GM23338 (cell line): ENCODE results near the gene ROBO1. TPM values are rescaled to one million over a fixed set of nuclear protein-coding genes. Genes with fewer than 3 reads are reported as not detected.

ENCODE experiments used
- ATAC-seq: fragments of 200-7000 bp; cut with Tn5 transposase; 3 replicates; pipeline ENCODE4 v1.9.1; 2020
- DNase-seq: peaks from one replicate; pipeline ENCODE4 v3.0.0-alpha.2; 2015; ENCODE audit warnings: low spot score
- H2AFZ ChIP-seq: fragments of 200-600 bp; sonication (generic); 2 replicates; pipeline ENCODE4 v1.8.0; 2016; ENCODE audit warnings: antibody characterized with exemption, mild to moderate bottlenecking, moderate library complexity
- H3F3A ChIP-seq: fragments of 200-600 bp; sonication (generic); replicated peaks from 2 replicates; pipeline ENCODE4 v1.8.0; 2017; ENCODE audit warnings: antibody characterized with exemption, mixed run types, low read depth
- H3K27ac ChIP-seq: fragments of 200-600 bp; sonication (generic); 2 replicates; pipeline ENCODE4 v1.6.1; 2016; ENCODE audit warnings: low read depth
- H3K27me3 ChIP-seq: fragments of 200-600 bp; sonication (generic); 2 replicates; pipeline ENCODE4 v1.8.0; 2016; ENCODE audit warnings: mild to moderate bottlenecking, mixed run types, moderate library complexity; ENCODE audit not compliant: insufficient read depth
- H3K36me3 ChIP-seq: fragments of 200-600 bp; sonication (generic); 2 replicates; pipeline ENCODE4 v1.8.0; 2016; ENCODE audit warnings: mild to moderate bottlenecking; ENCODE audit not compliant: insufficient read depth
- H3K4me1 ChIP-seq: fragments of 200-600 bp; sonication (generic); 2 replicates; pipeline ENCODE4 v1.8.0; 2016; ENCODE audit warnings: mild to moderate bottlenecking, moderate library complexity; ENCODE audit not compliant: insufficient read depth
- H3K4me2 ChIP-seq: fragments of 200-600 bp; sonication (generic); 2 replicates; pipeline ENCODE4 v1.7.1; 2017; ENCODE audit warnings: mixed run types
- H3K4me3 ChIP-seq: fragments of 200-600 bp; sonication (generic); 2 replicates; pipeline ENCODE4 v1.6.1; 2016; ENCODE audit warnings: mixed run types
- H3K79me2 ChIP-seq: fragments of 200-600 bp; sonication (generic); replicated peaks from 2 replicates; pipeline ENCODE4 v1.8.0; 2017; ENCODE audit warnings: mild to moderate bottlenecking; ENCODE audit not compliant: insufficient read depth
- H3K9me2 ChIP-seq: fragments of 200-600 bp; sonication (generic); 2 replicates; pipeline ENCODE4 v1.8.0; 2017; ENCODE audit not compliant: insufficient read depth
- H4K20me1 ChIP-seq: fragments of 200-600 bp; sonication (generic); replicated peaks from 2 replicates; pipeline ENCODE4 v1.8.0; 2017; ENCODE audit warnings: mild to moderate bottlenecking; ENCODE audit not compliant: insufficient read depth
- H3K27ac Mint-ChIP-seq: 2 replicates; pipeline ENCODE4 v1.8.0; 2020; ENCODE audit warnings: inconsistent platforms, mild to moderate bottlenecking, moderate library complexity, mixed read lengths
- H3K27me3 Mint-ChIP-seq: 3 replicates; pipeline ENCODE4 v1.8.0; 2022; ENCODE audit warnings: low read depth, mild to moderate bottlenecking, moderate library complexity, mixed read lengths, inconsistent platforms; ENCODE audit not compliant: insufficient read depth, poor library complexity
- H3K36me3 Mint-ChIP-seq: 3 replicates; pipeline ENCODE4 v1.8.0; 2021; ENCODE audit warnings: low read depth, mild to moderate bottlenecking, inconsistent platforms, moderate library complexity, mixed read lengths
- H3K4me1 Mint-ChIP-seq: 3 replicates; pipeline ENCODE4 v1.8.0; 2020; ENCODE audit warnings: mild to moderate bottlenecking, inconsistent platforms, mixed read lengths
- H3K4me3 Mint-ChIP-seq: 3 replicates; pipeline ENCODE4 v1.8.0; 2021; ENCODE audit warnings: moderate library complexity, mild to moderate bottlenecking, inconsistent platforms, mixed read lengths
- H3K9me3 Mint-ChIP-seq: 3 replicates; pipeline ENCODE4 v1.8.0; 2020; ENCODE audit warnings: moderate library complexity, mild to moderate bottlenecking, inconsistent platforms, mixed read lengths
- CREB1 ChIP-seq: fragments of 250-450 bp; sonication (Bioruptor Pico); IDR thresholded peaks from 2 replicates; pipeline ENCODE4 v1.5.0; 2020; ENCODE audit warnings: low read depth, mild to moderate bottlenecking, moderate library complexity
- EZH2 ChIP-seq: fragments of 200-600 bp; sonication (generic); IDR thresholded peaks from one replicate; pipeline ENCODE4 v1.8.0; 2017; ENCODE audit warnings: antibody characterized with exemption, mild to moderate bottlenecking, low read depth; ENCODE audit not compliant: unreplicated experiment
- EZH2phosphoT487 ChIP-seq: fragments of 200-600 bp; sonication (generic); IDR thresholded peaks from one replicate; pipeline ENCODE4 v1.8.1; 2018; ENCODE audit warnings: antibody characterized with exemption; ENCODE audit not compliant: unreplicated experiment
- JUNB ChIP-seq: IDR thresholded peaks from one replicate; pipeline ENCODE4 v1.6.1; 2016; ENCODE audit warnings: antibody characterized with exemption; ENCODE audit not compliant: unreplicated experiment
- NANOG ChIP-seq: IDR thresholded peaks from 2 replicates; pipeline ENCODE4 v1.6.1; 2016; ENCODE audit warnings: antibody characterized with exemption, borderline replicate concordance
- POLR2AphosphoS5 ChIP-seq: IDR thresholded peaks from 2 replicates; pipeline ENCODE4 v1.6.1; 2016; ENCODE audit warnings: antibody characterized with exemption, low read depth
- STAT1 ChIP-seq: IDR thresholded peaks from one replicate; pipeline ENCODE4 v1.6.1; 2016; ENCODE audit warnings: antibody characterized with exemption; ENCODE audit not compliant: unreplicated experiment
- ZNF114 ChIP-seq: fragments of 250-450 bp; sonication (Bioruptor Pico); IDR thresholded peaks from 2 replicates; pipeline ENCODE4 v1.5.0; 2020; ENCODE audit warnings: mild to moderate bottlenecking, moderate library complexity
- ZNF331 ChIP-seq: fragments of 250-450 bp; sonication (Bioruptor Pico); IDR thresholded peaks from 2 replicates; pipeline ENCODE4 v1.5.0; 2020; ENCODE audit warnings: low read depth, mild to moderate bottlenecking, moderate library complexity
- polyA plus RNA-seq: library from polyadenylated mRNA; unstranded; fragments of >200 nt; fragmentation: Nextera tagmentation; extraction: Ambion mirVana; gene quantifications from 2 replicates; pipeline ENCODE4 v1.2.1, GENCODE V29; 2016
- total RNA-seq: library from RNA; depleted of rRNA; stranded (reverse); fragments of >200 nt; shearing (Covaris generic); gene quantifications from 2 replicates; pipeline ENCODE4 v1.2.3, GENCODE V29; 2014
- TF ChIP-seq, protein P1 (sequence below): IDR thresholded peaks from 2 replicates; pipeline ENCODE4 v1.6.1; 2016; ENCODE audit warnings: antibody characterized with exemption
- TF ChIP-seq, protein P2 (sequence below): fragments of 250-450 bp; sonication (Bioruptor Pico); IDR thresholded peaks from 2 replicates; pipeline ENCODE4 v1.5.0; 2020; ENCODE audit warnings: mild to moderate bottlenecking, moderate library complexity
- TF ChIP-seq, protein P3 (sequence below): IDR thresholded peaks from one replicate; pipeline ENCODE4 v1.6.1; 2018; ENCODE audit warnings: antibody characterized with exemption; ENCODE audit not compliant: unreplicated experiment
- TF ChIP-seq, protein P4 (sequence below), 2 experiments: fragments of 200-600 bp in 1 of 2; sonication (generic) in 1 of 2; conservative IDR thresholded peaks; 2 replicates each; pipeline versions ENCODE4 v1.5.1 to v1.6.1; 2016 to 2017; ENCODE audit warnings: antibody characterized with exemption in 2 of 2, low read depth in 2 of 2, mild to moderate bottlenecking in 2 of 2, moderate library complexity in 1 of 2

Gene ROBO1
- total and polyA plus RNA-seq, 2 experiments from 2014 or later = 19.2 to 78.3 TPM

DNA sequence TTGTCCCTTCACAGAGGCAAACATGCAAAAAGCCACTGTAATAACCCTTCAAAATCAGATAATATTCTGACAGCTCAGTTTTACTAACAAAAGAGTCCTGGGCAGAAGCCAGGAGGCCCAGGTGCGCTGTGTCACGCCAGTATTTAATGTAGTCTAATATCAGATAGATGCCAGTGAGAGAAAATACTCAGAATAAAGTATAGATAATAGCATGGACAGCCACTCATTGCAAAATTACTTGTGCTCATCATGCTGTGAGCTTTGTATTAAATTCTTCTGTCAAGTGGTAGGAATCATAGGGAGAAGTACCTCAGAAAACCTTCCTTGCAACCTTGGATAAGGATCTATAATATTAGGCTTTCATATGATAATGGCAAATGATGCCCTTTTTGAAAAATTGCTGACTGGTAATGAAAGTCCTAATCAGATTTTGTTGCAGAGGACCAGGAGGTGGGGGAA is 1154.3 kb downstream of the ROBO1 start:
- Mint-ChIP-seq H3K9me3 (no peaks in the 10 kb centered on the region), H3K4me3 (no peak overlapping the region), H3K27ac (no peak overlapping the region), H3K4me1 (no peaks in the 10 kb centered on the region), H3K27me3 (no peaks in the 10 kb centered on the region), H3K36me3 (peaks cover 21% of the 10 kb centered on the region)
- no peaks in the 10 kb centered on the region for H3K9me2 ChIP-seq
- H3F3A ChIP-seq = no peaks in the 10 kb centered on the region
- no peaks in the 10 kb centered on the region for H4K20me1 ChIP-seq
- ATAC-seq (no peak), DNase-seq (no peak)
- H3K27me3 ChIP-seq = no peaks in the 10 kb centered on the region
- no peaks in the 10 kb centered on the region for H3K36me3 ChIP-seq
- H3K4me2 ChIP-seq = no peak overlapping the region
- H3K4me1 ChIP-seq = no peaks in the 10 kb centered on the region
- H3K27ac ChIP-seq = no peak overlapping the region
- H3K4me3 ChIP-seq = no peak overlapping the region
- H2AFZ ChIP-seq = no peak overlapping the region
- TF ChIP-seq, protein P1, sequence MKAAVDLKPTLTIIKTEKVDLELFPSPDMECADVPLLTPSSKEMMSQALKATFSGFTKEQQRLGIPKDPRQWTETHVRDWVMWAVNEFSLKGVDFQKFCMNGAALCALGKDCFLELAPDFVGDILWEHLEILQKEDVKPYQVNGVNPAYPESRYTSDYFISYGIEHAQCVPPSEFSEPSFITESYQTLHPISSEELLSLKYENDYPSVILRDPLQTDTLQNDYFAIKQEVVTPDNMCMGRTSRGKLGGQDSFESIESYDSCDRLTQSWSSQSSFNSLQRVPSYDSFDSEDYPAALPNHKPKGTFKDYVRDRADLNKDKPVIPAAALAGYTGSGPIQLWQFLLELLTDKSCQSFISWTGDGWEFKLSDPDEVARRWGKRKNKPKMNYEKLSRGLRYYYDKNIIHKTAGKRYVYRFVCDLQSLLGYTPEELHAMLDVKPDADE = no peak
- TF ChIP-seq ZNF331 (no peak), CREB1 (CRISPR knock-in tag) (no peak), JUNB (no peak), ZNF114 (no peak), STAT1 (no peak), EZH2 (no peak), EZH2phosphoT487 (no peak), NANOG (no peak), POLR2AphosphoS5 (no peak)
- TF ChIP-seq, protein P2, sequence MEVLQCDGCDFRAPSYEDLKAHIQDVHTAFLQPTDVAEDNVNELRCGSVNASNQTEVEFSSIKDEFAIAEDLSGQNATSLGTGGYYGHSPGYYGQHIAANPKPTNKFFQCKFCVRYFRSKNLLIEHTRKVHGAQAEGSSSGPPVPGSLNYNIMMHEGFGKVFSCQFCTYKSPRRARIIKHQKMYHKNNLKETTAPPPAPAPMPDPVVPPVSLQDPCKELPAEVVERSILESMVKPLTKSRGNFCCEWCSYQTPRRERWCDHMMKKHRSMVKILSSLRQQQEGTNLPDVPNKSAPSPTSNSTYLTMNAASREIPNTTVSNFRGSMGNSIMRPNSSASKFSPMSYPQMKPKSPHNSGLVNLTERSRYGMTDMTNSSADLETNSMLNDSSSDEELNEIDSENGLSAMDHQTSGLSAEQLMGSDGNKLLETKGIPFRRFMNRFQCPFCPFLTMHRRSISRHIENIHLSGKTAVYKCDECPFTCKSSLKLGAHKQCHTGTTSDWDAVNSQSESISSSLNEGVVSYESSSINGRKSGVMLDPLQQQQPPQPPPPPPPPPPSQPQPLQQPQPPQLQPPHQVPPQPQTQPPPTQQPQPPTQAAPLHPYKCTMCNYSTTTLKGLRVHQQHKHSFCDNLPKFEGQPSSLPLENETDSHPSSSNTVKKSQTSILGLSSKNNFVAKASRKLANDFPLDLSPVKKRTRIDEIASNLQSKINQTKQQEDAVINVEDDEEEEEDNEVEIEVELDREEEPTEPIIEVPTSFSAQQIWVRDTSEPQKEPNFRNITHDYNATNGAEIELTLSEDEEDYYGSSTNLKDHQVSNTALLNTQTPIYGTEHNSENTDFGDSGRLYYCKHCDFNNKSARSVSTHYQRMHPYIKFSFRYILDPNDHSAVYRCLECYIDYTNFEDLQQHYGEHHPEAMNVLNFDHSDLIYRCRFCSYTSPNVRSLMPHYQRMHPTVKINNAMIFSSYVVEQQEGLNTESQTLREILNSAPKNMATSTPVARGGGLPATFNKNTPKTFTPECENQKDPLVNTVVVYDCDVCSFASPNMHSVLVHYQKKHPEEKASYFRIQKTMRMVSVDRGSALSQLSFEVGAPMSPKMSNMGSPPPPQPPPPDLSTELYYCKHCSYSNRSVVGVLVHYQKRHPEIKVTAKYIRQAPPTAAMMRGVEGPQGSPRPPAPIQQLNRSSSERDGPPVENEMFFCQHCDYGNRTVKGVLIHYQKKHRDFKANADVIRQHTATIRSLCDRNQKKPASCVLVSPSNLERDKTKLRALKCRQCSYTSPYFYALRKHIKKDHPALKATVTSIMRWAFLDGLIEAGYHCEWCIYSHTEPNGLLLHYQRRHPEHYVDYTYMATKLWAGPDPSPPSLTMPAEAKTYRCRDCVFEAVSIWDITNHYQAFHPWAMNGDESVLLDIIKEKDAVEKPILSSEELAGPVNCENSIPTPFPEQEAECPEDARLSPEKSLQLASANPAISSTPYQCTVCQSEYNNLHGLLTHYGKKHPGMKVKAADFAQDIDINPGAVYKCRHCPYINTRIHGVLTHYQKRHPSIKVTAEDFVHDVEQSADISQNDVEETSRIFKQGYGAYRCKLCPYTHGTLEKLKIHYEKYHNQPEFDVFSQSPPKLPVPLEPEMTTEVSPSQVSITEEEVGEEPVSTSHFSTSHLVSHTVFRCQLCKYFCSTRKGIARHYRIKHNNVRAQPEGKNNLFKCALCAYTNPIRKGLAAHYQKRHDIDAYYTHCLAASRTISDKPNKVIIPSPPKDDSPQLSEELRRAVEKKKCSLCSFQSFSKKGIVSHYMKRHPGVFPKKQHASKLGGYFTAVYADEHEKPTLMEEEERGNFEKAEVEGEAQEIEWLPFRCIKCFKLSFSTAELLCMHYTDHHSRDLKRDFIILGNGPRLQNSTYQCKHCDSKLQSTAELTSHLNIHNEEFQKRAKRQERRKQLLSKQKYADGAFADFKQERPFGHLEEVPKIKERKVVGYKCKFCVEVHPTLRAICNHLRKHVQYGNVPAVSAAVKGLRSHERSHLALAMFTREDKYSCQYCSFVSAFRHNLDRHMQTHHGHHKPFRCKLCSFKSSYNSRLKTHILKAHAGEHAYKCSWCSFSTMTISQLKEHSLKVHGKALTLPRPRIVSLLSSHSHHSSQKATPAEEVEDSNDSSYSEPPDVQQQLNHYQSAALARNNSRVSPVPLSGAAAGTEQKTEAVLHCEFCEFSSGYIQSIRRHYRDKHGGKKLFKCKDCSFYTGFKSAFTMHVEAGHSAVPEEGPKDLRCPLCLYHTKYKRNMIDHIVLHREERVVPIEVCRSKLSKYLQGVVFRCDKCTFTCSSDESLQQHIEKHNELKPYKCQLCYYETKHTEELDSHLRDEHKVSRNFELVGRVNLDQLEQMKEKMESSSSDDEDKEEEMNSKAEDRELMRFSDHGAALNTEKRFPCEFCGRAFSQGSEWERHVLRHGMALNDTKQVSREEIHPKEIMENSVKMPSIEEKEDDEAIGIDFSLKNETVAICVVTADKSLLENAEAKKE (CRISPR knock-in tag) = no peak
- TF ChIP-seq, protein P3, sequence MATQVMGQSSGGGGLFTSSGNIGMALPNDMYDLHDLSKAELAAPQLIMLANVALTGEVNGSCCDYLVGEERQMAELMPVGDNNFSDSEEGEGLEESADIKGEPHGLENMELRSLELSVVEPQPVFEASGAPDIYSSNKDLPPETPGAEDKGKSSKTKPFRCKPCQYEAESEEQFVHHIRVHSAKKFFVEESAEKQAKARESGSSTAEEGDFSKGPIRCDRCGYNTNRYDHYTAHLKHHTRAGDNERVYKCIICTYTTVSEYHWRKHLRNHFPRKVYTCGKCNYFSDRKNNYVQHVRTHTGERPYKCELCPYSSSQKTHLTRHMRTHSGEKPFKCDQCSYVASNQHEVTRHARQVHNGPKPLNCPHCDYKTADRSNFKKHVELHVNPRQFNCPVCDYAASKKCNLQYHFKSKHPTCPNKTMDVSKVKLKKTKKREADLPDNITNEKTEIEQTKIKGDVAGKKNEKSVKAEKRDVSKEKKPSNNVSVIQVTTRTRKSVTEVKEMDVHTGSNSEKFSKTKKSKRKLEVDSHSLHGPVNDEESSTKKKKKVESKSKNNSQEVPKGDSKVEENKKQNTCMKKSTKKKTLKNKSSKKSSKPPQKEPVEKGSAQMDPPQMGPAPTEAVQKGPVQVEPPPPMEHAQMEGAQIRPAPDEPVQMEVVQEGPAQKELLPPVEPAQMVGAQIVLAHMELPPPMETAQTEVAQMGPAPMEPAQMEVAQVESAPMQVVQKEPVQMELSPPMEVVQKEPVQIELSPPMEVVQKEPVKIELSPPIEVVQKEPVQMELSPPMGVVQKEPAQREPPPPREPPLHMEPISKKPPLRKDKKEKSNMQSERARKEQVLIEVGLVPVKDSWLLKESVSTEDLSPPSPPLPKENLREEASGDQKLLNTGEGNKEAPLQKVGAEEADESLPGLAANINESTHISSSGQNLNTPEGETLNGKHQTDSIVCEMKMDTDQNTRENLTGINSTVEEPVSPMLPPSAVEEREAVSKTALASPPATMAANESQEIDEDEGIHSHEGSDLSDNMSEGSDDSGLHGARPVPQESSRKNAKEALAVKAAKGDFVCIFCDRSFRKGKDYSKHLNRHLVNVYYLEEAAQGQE = no peak
- TF ChIP-seq, protein P4, sequence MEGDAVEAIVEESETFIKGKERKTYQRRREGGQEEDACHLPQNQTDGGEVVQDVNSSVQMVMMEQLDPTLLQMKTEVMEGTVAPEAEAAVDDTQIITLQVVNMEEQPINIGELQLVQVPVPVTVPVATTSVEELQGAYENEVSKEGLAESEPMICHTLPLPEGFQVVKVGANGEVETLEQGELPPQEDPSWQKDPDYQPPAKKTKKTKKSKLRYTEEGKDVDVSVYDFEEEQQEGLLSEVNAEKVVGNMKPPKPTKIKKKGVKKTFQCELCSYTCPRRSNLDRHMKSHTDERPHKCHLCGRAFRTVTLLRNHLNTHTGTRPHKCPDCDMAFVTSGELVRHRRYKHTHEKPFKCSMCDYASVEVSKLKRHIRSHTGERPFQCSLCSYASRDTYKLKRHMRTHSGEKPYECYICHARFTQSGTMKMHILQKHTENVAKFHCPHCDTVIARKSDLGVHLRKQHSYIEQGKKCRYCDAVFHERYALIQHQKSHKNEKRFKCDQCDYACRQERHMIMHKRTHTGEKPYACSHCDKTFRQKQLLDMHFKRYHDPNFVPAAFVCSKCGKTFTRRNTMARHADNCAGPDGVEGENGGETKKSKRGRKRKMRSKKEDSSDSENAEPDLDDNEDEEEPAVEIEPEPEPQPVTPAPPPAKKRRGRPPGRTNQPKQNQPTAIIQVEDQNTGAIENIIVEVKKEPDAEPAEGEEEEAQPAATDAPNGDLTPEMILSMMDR (conservative IDR thresholded peaks at IDR 0.05; ENCODE audit: low read depth in 2 of 2) = no peak
- H3K79me2 ChIP-seq = no peaks in the 10 kb centered on the region
